Activated CD4-positive, alpha-beta memory T cell treated with anti-CD3 and anti-CD28 coated beads, Interleukin-2, amount 10 ng/mL, durations not matched to agents 7 days and 5 days (primary cell): Measurements from ENCODE around the gene CERK. TPM values are rescaled to one million over a fixed set of nuclear protein-coding genes. Genes with fewer than 3 reads are reported as not detected.

ENCODE experiments used
- CTCF ChIA-PET: fragments of 350-600 bp; sonication (Branson Sonifier 250); formaldehyde crosslinking; loops from one replicate; lab custom pipeline; 2021; ENCODE audit warnings: antibody characterized with exemption, inconsistent platforms; lab: Charles Lee
- POLR2A ChIA-PET: fragments of 350-600 bp; sonication (Branson Sonifier 250); formaldehyde crosslinking; loops from one replicate; lab custom pipeline; 2021; ENCODE audit warnings: antibody characterized with exemption; lab: Charles Lee
- DNase-seq: peaks from one replicate; pipeline ENCODE4 v3.0.0-alpha.2; 2020
- H3K27ac Mint-ChIP-seq: one replicate; pipeline ENCODE4 v1.8.0; 2021; ENCODE audit warnings: mild to moderate bottlenecking, mixed read lengths
- H3K27me3 Mint-ChIP-seq: one replicate; pipeline ENCODE4 v1.8.0; 2021; ENCODE audit warnings: mixed read lengths
- H3K36me3 Mint-ChIP-seq: one replicate; pipeline ENCODE4 v1.8.0; 2021; ENCODE audit warnings: low read depth, mixed read lengths
- H3K4me1 Mint-ChIP-seq: one replicate; pipeline ENCODE4 v1.8.0; 2021; ENCODE audit warnings: mixed read lengths
- H3K4me3 Mint-ChIP-seq: one replicate; pipeline ENCODE4 v1.8.0; 2021; ENCODE audit warnings: mild to moderate bottlenecking, mixed read lengths
- H3K9me3 Mint-ChIP-seq: one replicate; pipeline ENCODE4 v1.8.0; 2021; ENCODE audit warnings: mixed read lengths
- total RNA-seq, 2 experiments: library from RNA; stranded (reverse); gene quantifications; one replicate each; pipeline ENCODE4 v1.2.3, GENCODE V29; 2021

Gene CERK
- total RNA-seq, 2 experiments from 2014 or later: 68.7 to 73.4 TPM

DNA sequence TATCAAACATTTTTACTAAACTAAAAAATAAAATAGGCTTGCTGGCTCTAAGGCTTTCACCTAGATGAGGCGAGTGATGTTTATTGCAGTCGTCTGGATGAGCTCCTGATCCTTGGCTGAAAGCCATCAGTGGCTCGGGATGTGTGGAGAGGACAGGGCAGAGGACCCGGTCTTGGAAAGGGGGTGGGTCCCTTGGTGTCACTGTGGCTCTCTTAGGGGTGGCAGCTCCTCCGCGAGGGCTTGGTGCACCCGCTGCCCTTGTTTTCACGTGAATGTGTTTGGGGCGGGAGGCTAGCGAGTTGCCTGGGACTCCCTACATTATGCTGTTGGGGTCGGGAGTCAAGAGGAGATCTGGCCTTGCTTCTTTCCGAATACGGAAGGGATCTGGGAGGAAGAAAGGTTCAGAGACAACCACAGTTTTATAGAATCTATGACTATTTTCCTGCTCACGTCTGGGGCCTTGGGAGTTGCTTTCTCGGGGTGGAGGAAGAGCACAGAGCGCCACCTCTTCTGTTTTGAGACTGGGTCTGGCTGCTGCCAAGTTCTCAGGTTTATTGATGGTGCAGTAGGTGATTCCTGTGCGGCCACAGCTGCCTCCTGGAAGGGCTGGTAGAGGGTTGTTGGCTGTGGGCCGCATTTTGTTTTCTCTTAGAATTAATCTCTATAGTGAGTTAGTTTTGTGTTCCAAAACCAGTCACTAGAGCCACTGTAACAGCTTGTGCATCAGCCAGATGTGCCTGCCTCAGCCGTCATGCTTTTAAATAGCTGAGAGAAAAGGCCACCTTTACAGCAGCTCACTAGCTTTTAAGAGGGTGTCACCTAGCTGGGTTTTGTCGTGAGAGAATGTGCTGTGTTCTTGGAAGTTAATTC is 37.2 kb upstream of the CERK start:
- Mint-ChIP-seq H3K27ac (peak overlapping the region; percentile 90), H3K36me3 (peaks cover 30% of the 10 kb centered on the region), H3K4me1 (peaks cover 69% of the 10 kb centered on the region), H3K9me3 (no peaks in the 10 kb centered on the region), H3K4me3 (peak overlapping the region; percentile 75), H3K27me3 (no peaks in the 10 kb centered on the region)
- ChIA-PET CTCF (interaction anchor here (0.8 to 3.4 kb wide), 6 partner anchors 12 to 26 kb away, joined by 3 to 13 read pairs (median 6); partner anchors contain the start of gene TBC1D22A), POLR2A (interaction anchor here (0.8 to 6.7 kb wide), 7 partner anchors 10 to 26 kb away, joined by 3 to 75 read pairs (median 8); partner anchors contain the start of gene TBC1D22A)
- no peak for DNase-seq

DNA sequence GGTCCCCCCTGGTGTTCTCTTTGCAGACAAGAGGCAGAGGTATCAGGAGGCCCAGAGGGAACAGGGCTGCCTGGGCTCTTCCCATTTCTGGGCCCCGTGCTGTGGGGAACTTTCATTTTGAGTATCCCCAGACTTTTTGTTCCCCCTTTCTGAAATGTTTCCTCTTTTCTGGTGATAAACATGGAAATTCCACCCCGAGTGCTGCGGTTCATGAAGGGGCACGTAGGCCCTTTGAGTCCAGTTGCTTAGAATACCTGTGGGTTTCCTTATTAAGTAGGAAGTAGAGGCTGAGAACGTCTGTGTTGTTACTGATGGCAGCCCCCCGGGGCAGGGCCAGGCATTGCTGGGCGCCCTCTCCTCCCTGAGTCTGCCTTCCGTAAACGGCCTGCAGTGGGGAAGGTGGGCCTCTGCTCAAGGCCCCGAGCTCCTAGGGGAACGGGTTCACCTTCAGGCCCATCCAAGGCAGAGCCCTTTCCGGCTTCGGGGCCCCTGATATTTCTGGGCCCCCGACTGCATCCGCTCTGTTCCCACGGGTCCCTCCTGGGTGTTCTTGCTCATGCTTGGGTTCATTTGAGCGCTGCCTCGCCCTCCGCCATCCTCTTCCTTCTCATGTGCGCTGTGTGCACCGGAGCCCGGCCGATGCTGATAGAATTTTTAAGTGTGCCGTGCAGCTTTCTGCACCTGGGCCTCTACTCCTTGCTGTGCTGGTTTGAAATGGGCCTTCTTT is 36.4 kb upstream of the CERK start:
- ChIA-PET CTCF (interaction anchor here (0.9 to 3.4 kb wide), 7 partner anchors 10 to 29 kb away, joined by 4 to 13 read pairs (median 5); partner anchors contain the start of gene TBC1D22A), POLR2A (interaction anchor here (0.6 to 6.7 kb wide), 10 partner anchors 10 to 39 kb away, joined by 3 to 75 read pairs (median 7); partner anchors contain the start of gene TBC1D22A)
- Mint-ChIP-seq H3K9me3 (no peaks in the 10 kb centered on the region), H3K4me1 (peaks cover 77% of the 10 kb centered on the region), H3K27me3 (no peaks in the 10 kb centered on the region), H3K4me3 (peak overlapping the region; percentile 75), H3K36me3 (peaks cover 30% of the 10 kb centered on the region), H3K27ac (peak overlapping the region; percentile 90)
- DNase-seq: peak; percentile 39

DNA sequence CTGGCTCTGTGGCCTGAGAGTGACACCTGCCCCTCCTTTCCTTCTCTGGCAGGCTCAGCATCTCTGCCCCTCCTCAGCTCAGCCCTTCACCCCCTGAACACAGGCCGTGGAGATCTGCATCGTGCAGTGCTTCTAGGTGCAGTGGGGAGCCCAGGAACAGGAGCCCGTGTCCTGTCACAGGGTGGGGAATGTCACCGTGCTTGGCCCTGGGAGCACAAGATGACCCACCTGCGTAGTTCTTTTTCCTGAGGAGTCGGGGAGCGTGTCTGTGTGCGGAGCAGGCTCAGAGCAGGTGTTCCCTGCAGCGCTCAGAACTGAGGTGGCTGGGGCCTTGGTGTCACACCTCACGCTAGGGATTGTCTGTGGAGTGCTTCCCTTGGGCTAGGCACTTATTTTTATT is 35.0 kb upstream of the CERK start:
- Mint-ChIP-seq H3K4me1 (peaks cover 76% of the 10 kb centered on the region), H3K4me3 (peak overlapping the region; percentile 6), H3K9me3 (no peaks in the 10 kb centered on the region), H3K36me3 (peaks cover 30% of the 10 kb centered on the region), H3K27ac (peak overlapping the region; percentile 90), H3K27me3 (no peaks in the 10 kb centered on the region)
- no peak for DNase-seq
- ChIA-PET POLR2A (interaction anchor here (1.2 to 6.7 kb wide), 7 partner anchors 8 to 35 kb away, joined by 3 to 75 read pairs (median 8); partner anchors contain the start of gene TBC1D22A), CTCF (interaction anchor here (0.8 to 3.4 kb wide), 4 partner anchors 10 to 28 kb away, joined by 3 to 13 read pairs (median 6); partner anchors contain the start of gene TBC1D22A)

DNA sequence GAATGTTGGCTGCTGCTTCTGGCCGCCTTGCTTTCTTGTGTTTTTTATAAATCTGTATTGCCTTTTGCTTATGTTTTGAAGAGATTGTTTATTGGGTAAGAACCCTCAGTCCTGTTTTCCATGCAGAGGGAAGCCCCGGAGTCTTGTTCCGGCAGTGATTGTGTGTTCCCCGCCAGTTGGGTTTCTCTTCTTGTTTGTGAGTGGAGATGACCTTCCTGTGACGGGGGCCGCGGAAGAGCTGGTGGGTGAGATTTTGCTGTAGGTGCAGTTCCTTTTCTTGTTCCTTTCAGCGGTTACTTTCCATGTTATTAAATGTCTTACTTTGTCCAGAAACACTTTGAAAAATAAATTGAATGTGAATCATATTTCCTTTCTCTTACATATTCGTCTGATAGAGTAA is 32.7 kb upstream of the CERK start:
- H3K27me3 Mint-ChIP-seq: no peaks in the 10 kb centered on the region
- H3K36me3 Mint-ChIP-seq: peaks cover 33% of the 10 kb centered on the region
- DNase-seq: no peak
- H3K27ac Mint-ChIP-seq: peak overlapping the region; percentile 81
- no peaks in the 10 kb centered on the region for H3K9me3 Mint-ChIP-seq
- H3K4me1 Mint-ChIP-seq: peaks cover 68% of the 10 kb centered on the region
- ChIA-PET CTCF (interaction anchor here (1.6 to 1.9 kb wide), 2 partner anchors 12 to 33 kb away, joined by 5 to 7 read pairs; no protein-coding TSS in a partner anchor), POLR2A (interaction anchor here (1.8 kb wide), 1 partner anchor 8 kb away, joined by 7 read pairs; the partner anchor contains the start of gene TBC1D22A)
- no peak overlapping the region for H3K4me3 Mint-ChIP-seq

DNA sequence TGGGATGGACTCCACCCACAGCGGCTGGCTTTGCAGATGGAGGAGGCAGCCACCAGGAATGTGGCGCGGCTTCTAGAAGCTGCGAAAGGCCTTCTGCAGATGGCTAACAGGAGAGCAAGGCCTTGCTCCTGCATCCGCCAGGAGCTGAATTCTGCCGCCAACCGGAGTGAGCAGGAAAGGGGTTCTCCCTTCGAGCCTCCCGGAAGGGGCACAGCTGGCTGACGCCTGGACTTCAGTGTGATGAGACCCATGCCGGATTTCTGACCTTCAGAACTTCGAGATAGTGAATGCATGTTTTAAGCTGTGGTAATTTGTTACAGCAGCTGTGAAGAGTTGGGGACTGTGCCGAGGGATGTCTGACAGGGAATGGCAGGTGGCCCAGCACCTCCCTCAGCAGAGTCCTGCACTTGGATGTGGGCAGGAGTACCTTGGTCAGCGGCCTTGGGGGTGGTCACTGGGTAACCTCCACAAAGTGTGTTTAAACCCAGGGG is 32.1 kb upstream of the CERK start:
- no peaks in the 10 kb centered on the region for H3K27me3 Mint-ChIP-seq
- CTCF ChIA-PET: interaction anchor here (1.6 to 1.9 kb wide), 2 partner anchors 12 to 33 kb away, joined by 5 to 7 read pairs; no protein-coding TSS in a partner anchor
- POLR2A ChIA-PET: interaction anchor here (0.7 to 1.8 kb wide), 2 partner anchors 8 to 22 kb away, joined by 3 to 7 read pairs; partner anchors contain the start of gene TBC1D22A
- H3K27ac Mint-ChIP-seq: peak overlapping the region; percentile 81
- H3K4me1 Mint-ChIP-seq: peaks cover 65% of the 10 kb centered on the region
- H3K36me3 Mint-ChIP-seq: peaks cover 31% of the 10 kb centered on the region
- no peaks in the 10 kb centered on the region for H3K9me3 Mint-ChIP-seq
- DNase-seq: no peak
- H3K4me3 Mint-ChIP-seq: no peak overlapping the region

DNA sequence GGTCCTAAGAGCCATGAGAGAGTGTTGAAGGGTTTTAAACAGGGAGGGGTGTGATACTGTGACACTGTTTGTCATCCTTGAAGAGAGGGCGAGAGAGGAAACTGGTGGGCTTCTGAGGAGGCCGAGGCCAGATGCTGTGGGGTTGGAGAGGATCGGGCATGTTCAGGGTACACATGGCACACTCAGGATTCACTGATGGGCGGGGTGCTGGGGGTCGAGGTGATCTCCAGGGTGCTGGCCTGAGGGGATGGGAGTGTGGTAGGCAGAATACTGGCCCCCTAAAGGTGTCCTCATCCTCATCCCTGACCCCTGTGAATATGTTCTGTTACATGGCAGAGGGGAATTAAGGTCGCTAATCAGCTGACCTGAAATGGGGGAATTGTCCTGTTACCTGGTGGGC is 31.7 kb upstream of the CERK start:
- Mint-ChIP-seq H3K27me3 (no peaks in the 10 kb centered on the region), H3K4me3 (no peak overlapping the region), H3K4me1 (peaks cover 65% of the 10 kb centered on the region), H3K27ac (peak overlapping the region; percentile 21), H3K9me3 (no peaks in the 10 kb centered on the region), H3K36me3 (peaks cover 33% of the 10 kb centered on the region)
- CTCF ChIA-PET: interaction anchor here (1.9 kb wide), 1 partner anchor 11 kb away, joined by 7 read pairs; no protein-coding TSS in a partner anchor
- DNase-seq: no peak
- POLR2A ChIA-PET: interaction anchor here (0.7 kb wide), 1 partner anchor 22 kb away, joined by 3 read pairs; no protein-coding TSS in a partner anchor

DNA sequence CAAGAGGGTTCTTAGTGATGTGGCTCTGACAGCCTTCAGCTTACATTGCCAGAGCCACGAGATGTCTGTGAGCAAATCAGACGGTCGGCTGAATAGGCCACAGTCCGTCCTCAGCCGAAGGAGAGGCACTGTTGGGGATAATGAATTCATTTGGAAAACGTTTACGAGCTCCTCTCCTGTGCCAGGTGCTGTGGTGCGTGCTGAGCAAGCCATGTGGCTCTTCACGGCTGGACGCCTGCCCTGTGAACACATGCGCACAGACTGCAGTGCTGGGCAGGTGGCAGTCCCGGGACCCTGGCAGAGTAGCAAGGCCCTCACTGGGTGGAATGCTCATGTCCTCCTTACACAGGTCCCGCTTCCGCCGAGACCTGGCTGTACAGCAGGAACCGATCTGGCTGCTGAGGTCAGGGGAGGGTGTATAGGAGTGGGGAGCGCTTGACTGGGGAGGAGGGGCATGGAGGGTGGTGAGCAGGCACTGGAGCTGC is 31.2 kb upstream of the CERK start:
- H3K36me3 Mint-ChIP-seq: peaks cover 33% of the 10 kb centered on the region
- ChIA-PET CTCF (interaction anchor here (0.6 to 1.9 kb wide), 3 partner anchors 11 to 33 kb away, joined by 3 to 7 read pairs (median 3); no protein-coding TSS in a partner anchor), POLR2A (no interaction called here)
- no peak overlapping the region for H3K4me3 Mint-ChIP-seq
- H3K27ac Mint-ChIP-seq: peak overlapping the region; percentile 21
- no peaks in the 10 kb centered on the region for H3K27me3 Mint-ChIP-seq
- DNase-seq: no peak
- peaks cover 65% of the 10 kb centered on the region for H3K4me1 Mint-ChIP-seq
- H3K9me3 Mint-ChIP-seq: no peaks in the 10 kb centered on the region

DNA sequence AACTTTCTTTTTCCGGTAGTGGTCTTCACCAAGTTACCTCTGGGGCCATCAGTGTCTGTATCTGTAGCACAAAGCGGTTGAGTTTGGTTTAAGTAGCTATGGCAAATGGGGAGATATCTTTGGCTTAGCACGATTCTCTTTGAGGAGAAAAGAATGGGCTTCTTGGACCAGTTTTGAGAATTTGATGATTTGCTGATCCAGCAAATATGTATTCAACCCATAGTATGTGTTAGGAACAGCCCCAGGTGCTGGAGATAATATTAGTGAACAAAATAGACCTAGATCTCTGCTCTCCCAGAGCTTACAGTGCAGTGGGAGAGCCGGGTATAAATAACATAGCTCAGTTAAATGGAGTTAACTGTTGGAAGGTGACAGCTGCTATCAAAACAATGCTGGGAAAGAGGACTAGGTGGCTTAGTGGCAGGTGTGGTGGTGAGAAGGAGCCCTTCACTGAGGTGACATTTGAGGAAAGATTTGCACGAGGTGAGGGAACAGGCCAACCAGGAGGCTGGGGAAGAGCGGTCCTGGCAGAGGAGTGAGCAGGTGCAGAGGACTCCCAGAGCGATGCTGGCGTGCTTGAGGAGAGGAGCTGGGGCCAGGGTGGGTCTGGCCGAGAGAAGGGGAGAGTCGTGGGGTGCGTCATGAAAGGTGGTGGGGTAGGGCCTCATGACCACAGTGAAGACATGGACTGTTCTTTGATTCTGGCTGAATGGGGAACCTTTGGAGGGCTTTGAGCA is 29.4 kb upstream of the CERK start:
- Mint-ChIP-seq H3K4me1 (peaks cover 64% of the 10 kb centered on the region), H3K27ac (peak overlapping the region; percentile 22), H3K36me3 (peaks cover 39% of the 10 kb centered on the region)

DNA sequence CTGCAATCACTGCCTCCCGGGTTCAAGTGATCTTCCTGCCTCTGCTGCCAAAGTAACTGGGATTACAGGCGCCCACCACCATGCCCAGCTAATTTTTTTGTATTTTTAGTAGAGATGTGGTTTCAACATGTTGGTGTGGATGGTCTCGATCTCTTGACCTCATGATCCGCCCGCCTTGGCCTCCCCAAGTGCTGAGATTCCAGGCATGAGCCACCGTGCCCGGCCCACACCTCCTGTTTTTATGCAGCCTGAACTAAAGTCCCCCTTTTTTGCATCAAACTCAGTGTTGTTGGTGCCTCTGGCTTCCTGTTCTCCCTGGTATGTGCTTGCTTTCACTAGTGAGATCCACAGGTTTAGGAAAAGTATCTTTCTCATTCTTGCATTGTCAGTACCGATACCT is 28.6 kb upstream of the CERK start:
- no peak for DNase-seq
- H3K36me3 Mint-ChIP-seq: peaks cover 44% of the 10 kb centered on the region
- ChIA-PET CTCF (interaction anchor here (1.9 kb wide), 1 partner anchor 8 kb away, joined by 8 read pairs; no protein-coding TSS in a partner anchor), POLR2A (no interaction called here)
- no peaks in the 10 kb centered on the region for H3K9me3 Mint-ChIP-seq
- H3K4me3 Mint-ChIP-seq: no peak overlapping the region
- peaks cover 69% of the 10 kb centered on the region for H3K4me1 Mint-ChIP-seq
- H3K27me3 Mint-ChIP-seq: no peaks in the 10 kb centered on the region
- H3K27ac Mint-ChIP-seq: peak overlapping the region; percentile 22

More for the DNA sequence above, 29.4 kb upstream of the CERK start:
- CTCF ChIA-PET: interaction anchor here (1.9 kb wide), 1 partner anchor 9 kb away, joined by 8 read pairs; no protein-coding TSS in a partner anchor
- DNase-seq: no peak
- Mint-ChIP-seq H3K4me3 (no peak overlapping the region), H3K9me3 (no peaks in the 10 kb centered on the region), H3K27me3 (no peaks in the 10 kb centered on the region)
- POLR2A ChIA-PET: interaction anchor here (1.3 kb wide), 1 partner anchor 18 kb away, joined by 4 read pairs; no protein-coding TSS in a partner anchor

DNA sequence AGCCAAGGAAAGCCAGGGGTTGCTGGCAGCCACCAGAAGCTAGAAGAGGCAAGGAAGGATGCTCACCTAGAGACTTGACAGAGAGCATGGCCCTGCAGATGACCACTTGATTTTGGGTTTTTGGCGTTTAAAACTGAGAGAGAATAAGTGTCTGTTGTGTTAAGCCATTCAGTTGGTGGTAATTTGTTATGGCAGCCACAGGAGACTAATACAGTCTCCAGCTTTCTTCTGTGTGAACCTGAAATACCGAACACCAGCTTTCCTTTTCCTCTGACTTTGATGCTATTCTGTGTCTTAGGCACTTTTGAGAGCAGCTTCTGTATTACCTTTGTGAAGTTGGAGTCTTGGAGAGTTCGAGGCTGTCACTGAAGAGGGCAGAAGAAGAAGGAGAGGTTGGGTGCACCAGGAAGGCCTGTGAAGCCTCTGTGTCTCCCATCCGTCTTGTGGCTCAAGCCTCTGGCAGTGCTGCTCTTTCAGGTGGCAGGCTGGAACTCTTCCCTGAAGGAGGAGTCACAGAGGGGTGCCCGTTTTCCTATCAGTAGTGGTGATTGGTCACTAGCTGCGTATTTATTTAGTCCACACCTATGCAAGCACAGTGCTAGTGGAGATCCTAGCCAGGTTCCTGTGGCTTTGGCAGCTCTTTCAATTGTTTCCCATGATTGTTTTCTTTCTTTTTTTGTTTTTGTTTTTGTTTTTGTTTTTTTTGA is 26.9 kb upstream of the CERK start:
- H3K4me3 Mint-ChIP-seq: no peak overlapping the region
- no peaks in the 10 kb centered on the region for H3K9me3 Mint-ChIP-seq
- no peak for DNase-seq
- no peak overlapping the region for H3K27ac Mint-ChIP-seq
- peaks cover 65% of the 10 kb centered on the region for H3K4me1 Mint-ChIP-seq
- POLR2A ChIA-PET: interaction anchor here (1.0 to 4.3 kb wide), 2 partner anchors 9 to 27 kb away, joined by 6 to 48 read pairs; no protein-coding TSS in a partner anchor
- H3K27me3 Mint-ChIP-seq: no peaks in the 10 kb centered on the region
- peaks cover 34% of the 10 kb centered on the region for H3K36me3 Mint-ChIP-seq
- CTCF ChIA-PET: interaction anchor here (0.7 to 9.7 kb wide), 2 partner anchors 38 to 201 kb away, joined by 4 to 178 read pairs; no protein-coding TSS in a partner anchor
